Measurements from ENCODE around the gene ADAMTS6.
A peak's percentile ranks its signal among the peaks of the same experiment; 100 is the strongest.
"Not testable (repeated sequence)": the region's sequence is repeated elsewhere in the genome, so short reads cannot be mapped to it uniquely, and the experiment has no call there.

ADAMTS6 gene

GRCh38 chr5:65474130-65474711, 7.5 kb downstream of the ADAMTS6 start:
- no peak for DNase-seq

DNA sequence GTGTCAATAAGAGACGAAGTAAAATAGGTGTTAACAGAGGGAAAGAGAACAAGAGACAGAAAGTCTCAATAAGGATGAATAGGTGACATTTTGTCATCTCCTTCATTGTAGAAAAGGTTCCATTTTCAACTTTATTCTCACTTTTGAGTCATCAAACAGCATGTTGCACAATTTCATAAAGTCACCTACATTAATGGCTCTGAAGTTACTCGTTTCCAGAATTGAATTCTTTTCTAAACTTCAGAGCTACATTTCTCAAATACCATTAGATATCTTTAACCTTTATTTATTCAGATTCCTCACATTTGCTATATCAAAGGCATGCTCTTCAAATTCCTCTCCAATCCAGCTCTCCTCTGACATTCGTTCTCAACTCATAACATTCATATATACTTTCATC, 13.1 kb downstream of the ADAMTS6 start:
- no peak for DNase-seq

GRCh38 chr5:65462139-65462705, 19.5 kb downstream of the ADAMTS6 start:
- no peak for DNase-seq

DNA sequence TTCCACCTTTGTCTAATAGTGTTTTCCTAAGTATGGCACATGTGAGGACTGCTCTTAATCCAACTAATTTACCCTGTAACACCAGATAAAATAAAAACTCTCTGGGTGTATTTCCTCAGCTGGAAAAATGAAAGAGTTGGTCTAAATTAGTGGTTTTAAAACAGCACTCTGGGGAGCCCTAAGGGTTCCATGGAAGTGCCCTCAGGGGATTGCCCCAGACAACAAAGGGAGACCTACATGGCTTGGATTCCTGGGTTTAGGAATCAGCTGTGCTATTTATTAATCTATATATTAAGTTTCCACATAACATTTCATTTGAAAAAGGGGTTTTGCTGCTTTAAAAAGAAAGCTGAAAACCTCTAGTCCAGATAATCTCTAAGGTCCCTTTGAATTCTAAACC, 20.2 kb downstream of the ADAMTS6 start:
- no peak for DNase-seq

GRCh38 chr5:65459995-65460394, 21.7 kb downstream of the ADAMTS6 start:
- DNase-seq = no peak

GRCh38 chr5:65455064-65455463, 26.7 kb downstream of the ADAMTS6 start:
- DNase-seq = no peak

DNA sequence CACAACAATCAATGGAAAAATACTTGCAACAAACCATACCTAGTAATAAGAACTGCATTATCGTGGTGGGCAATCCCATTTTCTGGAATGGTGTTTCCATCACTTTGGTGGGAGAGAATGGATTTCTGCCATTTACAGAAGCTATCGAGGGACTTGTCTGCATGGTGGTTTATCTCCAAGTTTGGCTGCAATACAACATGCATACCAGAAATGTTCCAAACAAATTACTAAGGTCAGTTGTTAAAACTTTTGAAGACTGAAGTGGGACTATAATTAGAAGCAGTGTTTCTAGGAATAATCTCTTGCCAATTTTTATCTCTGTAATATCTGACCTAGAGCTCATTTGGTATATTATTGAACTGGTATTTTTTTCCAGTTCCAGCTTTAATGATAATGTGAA, 30.3 kb downstream of the ADAMTS6 start:
- no peak for DNase-seq

- no peak for DNase-seq
Measured at GRCh38 chr5:65446682-65447081, 35.0 kb downstream of the ADAMTS6 start.

DNA sequence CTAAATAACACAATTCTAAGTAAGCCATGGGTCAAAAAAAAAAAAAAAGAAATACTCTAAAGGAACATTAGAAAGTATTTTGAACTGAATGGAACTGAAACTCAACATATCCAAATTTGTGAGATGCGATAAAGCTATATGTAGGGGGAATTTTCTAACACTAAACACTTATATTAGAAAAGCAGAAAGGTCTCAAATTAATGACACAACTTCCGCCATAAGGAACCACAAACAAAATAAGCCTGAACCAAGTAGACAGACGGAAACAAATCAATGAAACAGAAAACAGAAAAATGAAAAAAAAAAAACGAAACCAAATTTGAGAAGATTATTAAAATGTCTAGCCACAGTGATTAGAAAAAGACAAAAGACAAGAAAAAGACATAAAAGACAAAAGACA, 39.9 kb downstream of the ADAMTS6 start:
- no peak for DNase-seq

DNA sequence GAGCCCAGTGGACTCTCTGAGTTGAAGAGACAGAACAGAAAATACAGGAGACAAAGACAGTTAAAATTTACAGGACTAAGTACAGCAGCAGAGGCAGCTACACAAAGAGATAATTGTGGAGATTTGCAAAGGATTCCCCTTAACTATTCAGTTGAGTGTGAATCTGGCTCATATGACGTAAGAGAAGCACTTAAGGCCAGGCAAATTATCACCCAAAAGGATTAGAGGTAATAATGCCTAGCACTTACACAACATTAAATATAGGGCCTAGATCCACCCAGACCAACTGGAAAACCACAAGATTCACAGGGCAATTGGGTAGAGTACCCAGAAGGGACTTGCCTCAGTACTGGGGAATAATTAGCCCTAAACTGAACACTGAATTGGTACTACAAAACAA, 41.3 kb downstream of the ADAMTS6 start:
- DNase-seq = no peak

- no peak for DNase-seq
Measured at GRCh38 chr5:65434122-65434521, 47.6 kb downstream of the ADAMTS6 start.

- no peak for DNase-seq
Measured at GRCh38 chr5:65426656-65427055, 55.1 kb downstream of the ADAMTS6 start.

DNA sequence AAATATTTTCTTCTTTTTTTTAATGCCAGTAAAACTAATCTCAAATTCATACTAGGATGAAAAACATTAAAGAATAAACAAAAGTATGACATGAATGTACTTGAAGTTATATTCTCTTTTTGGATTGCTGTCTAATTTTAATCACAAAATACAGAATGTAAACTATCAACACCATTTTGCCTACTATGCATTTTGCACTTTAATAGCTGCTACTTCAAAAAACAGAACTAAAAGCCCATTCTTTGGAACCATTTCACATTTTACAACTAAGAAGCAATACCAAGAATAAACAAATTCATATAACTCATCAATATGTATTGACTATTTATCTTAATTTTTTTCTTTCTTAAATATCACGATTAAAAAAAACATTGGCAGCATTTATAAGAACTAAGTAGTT, 58.1 kb downstream of the ADAMTS6 start:
- DNase-seq = no peak

- no peak for DNase-seq
Measured at GRCh38 chr5:65418661-65419060, 63.1 kb downstream of the ADAMTS6 start.

DNA sequence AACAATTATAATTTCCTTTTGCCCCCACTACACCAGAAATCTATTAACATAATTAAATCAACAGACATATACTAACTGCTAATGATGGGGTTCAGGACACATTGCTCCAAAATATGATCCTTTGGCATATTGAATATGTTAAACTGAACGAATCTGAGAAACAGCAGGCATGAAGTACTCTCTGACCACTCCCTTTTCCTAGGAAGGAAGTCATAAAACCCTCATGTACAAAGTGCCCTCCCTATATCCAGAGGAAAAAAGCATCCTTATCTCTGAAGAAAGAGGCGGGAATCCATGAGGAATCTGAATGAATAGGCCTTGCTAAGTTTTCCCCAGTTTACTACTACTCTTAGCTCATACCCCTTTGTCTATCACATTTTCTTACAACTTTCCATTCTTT, 67.9 kb downstream of the ADAMTS6 start:
- no peak for DNase-seq

DNA sequence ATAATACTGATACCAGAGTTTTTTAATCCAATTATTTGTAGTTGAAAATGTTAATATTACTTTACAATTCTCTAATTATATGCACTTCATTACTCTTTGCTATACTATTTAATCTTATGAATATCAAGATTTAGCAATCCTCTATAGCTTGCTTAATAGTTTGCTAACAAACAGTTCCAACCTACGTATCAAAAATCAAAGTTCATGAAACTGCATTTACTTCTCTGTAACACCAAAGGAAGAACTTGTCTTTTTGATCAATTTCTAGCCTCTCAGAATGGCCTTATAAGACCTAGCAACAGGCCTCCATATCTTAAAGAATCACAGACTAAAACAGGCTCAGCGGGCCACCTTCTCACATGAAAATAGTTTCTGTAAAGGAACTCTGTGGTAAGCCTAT, 68.9 kb downstream of the ADAMTS6 start:
- no peak for DNase-seq

DNA sequence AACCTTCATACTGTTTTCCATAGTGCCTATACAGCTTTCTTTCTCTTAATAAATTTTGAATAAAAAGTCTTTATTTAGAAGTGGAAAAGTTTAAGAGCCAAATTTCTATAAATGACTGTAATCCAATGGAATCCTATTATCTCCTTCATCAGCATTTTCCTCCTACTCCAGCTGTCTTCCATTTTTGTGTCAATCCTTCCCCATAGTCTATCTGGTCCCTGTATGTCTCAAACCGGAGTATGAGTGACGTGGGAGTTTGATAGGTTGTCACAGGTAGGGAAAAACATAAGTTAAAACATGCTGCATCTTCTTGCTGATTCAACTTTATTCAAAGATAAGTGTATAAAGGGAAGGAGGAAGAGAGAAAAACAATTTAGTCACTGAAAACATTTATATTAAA, 70.4 kb downstream of the ADAMTS6 start:
- no peak for DNase-seq

GRCh38 chr5:65395526-65396155, 86.1 kb downstream of the ADAMTS6 start:
- DNase-seq = peak; percentile 7

GRCh38 chr5:65394087-65394486, 87.6 kb downstream of the ADAMTS6 start:
- no peak for DNase-seq

DNA sequence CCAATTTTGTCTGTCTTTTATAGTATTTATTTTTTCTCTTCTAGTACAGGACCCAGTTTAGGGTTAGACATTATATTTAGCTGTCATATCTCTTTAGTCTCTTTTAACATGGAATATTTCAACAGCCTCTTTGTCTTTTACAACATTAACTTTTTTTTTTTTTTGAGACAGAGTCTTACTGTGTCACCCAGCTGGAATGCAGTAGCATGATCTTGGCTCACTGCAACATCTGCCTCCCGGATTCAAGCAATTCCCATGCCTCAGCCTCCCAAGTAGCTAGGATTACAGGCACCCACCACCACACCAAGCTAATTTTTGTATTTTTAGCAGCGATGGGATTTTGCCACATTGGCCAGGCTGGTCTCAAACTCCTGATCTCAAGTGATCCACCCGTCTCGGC, 90.1 kb downstream of the ADAMTS6 start:
- DNase-seq = no peak

- no peak for DNase-seq
Measured at GRCh38 chr5:65390208-65390607, 91.5 kb downstream of the ADAMTS6 start.

GRCh38 chr5:65383859-65384258, 97.9 kb downstream of the ADAMTS6 start:
- DNase-seq = no peak

DNA sequence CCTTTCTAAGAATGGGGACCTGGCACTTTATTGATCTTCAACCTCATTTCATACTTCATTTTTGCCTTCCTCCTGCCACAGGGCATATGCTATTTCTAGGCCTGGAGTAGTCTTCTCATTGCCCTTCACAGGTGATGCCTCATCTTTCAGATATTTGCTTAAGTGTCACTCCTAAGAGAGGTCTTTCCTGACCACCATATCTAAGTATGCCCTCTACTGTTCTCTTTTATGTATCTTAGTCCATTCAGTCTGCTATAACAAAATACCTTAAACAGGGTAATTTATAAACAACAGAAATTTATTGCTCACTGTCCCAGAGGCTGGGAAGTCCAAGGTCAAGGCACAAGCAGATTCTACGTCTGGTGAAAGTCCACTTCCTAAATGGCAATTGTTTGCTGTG, 99.1 kb downstream of the ADAMTS6 start:
- no peak for DNase-seq

GRCh38 chr5:65370505-65370904, 111.2 kb downstream of the ADAMTS6 start:
- not testable (repeated sequence) for DNase-seq
